Activated CD4-positive, CD25-positive, alpha-beta regulatory T cell treated with anti-CD3 and anti-CD28 coated beads, Interleukin-2, amount 50 U/mL, for 72 hours (primary cell): ENCODE results near the gene CPLX4.
"Not testable (repeated sequence)": the region's sequence is repeated elsewhere in the genome, so short reads cannot be mapped to it uniquely, and the experiment has no call there.

ENCODE experiments used
- DNase-seq: peaks from one replicate; pipeline ENCODE4 v3.0.0; 2021

The CPLX4 gene

GRCh38 chr18:59268721-59269562, 49.5 kb downstream of the CPLX4 start:
- DNase-seq, result no peak

- DNase-seq, result no peak
Measured at GRCh38 chr18:59268127-59268720, 50.2 kb downstream of the CPLX4 start.

GRCh38 chr18:59267503-59268126, 50.8 kb downstream of the CPLX4 start:
- no peak for DNase-seq

GRCh38 chr18:59266886-59267502, 51.5 kb downstream of the CPLX4 start:
- DNase-seq, result no peak

- no peak for DNase-seq
Measured at GRCh38 chr18:59266459-59266858, 52.0 kb downstream of the CPLX4 start.

GRCh38 chr18:59265974-59266369, 52.5 kb downstream of the CPLX4 start:
- DNase-seq, result no peak

- no peak for DNase-seq
Measured at GRCh38 chr18:59265246-59265973, 53.0 kb downstream of the CPLX4 start.

GRCh38 chr18:59264651-59265245, 53.7 kb downstream of the CPLX4 start:
- no peak for DNase-seq

- no peak for DNase-seq
Measured at GRCh38 chr18:59264121-59264571, 54.3 kb downstream of the CPLX4 start.

- no peak for DNase-seq
Measured at GRCh38 chr18:59263661-59264060, 54.8 kb downstream of the CPLX4 start.

- DNase-seq, result not testable (repeated sequence)
Measured at GRCh38 chr18:59262243-59262642, 56.2 kb downstream of the CPLX4 start.

- DNase-seq, result not testable (repeated sequence)
Measured at GRCh38 chr18:59261842-59262241, 56.6 kb downstream of the CPLX4 start.

- not testable (repeated sequence) for DNase-seq
Measured at GRCh38 chr18:59255491-59255890, 63.0 kb downstream of the CPLX4 start.

- no peak for DNase-seq
Measured at GRCh38 chr18:59249199-59249774, 69.2 kb downstream of the CPLX4 start.

- DNase-seq, result no peak
Measured at GRCh38 chr18:59246796-59247195, 71.7 kb downstream of the CPLX4 start.
